Activated CD4-positive, alpha-beta T cell treated with anti-CD3 and anti-CD28 coated beads for 36 hours (primary cell): ENCODE results near the gene DISP3. TPM values are rescaled to one million over a fixed set of nuclear protein-coding genes. Genes with fewer than 3 reads are reported as not detected.

Experiments
- ATAC-seq: fragments of 200-7000 bp; cut with Tn5 transposase; one replicate; pipeline ENCODE4 v1.10.0; 2021; ENCODE audit warnings: mild to moderate bottlenecking, moderate library complexity
- CTCF ChIA-PET: fragments of 350-600 bp; sonication (Branson Sonifier 250); formaldehyde crosslinking; loops from one replicate; lab custom pipeline; 2021; ENCODE audit warnings: antibody characterized with exemption; lab: Charles Lee
- POLR2A ChIA-PET: fragments of 350-600 bp; sonication (Branson Sonifier 250); formaldehyde crosslinking; loops from one replicate; lab custom pipeline; 2021; ENCODE audit warnings: antibody characterized with exemption, inconsistent platforms; lab: Charles Lee
- DNase-seq: peaks from one replicate; pipeline ENCODE4 v3.0.0-alpha.2; 2020
- H3K27ac Mint-ChIP-seq: one replicate; pipeline ENCODE4 v1.8.0; 2021; ENCODE audit warnings: mixed read lengths
- H3K27me3 Mint-ChIP-seq: one replicate; pipeline ENCODE4 v1.8.0; 2021; ENCODE audit warnings: mixed read lengths
- H3K36me3 Mint-ChIP-seq: one replicate; pipeline ENCODE4 v1.8.0; 2021; ENCODE audit warnings: low read depth, mixed read lengths
- H3K4me1 Mint-ChIP-seq: one replicate; pipeline ENCODE4 v1.8.0; 2021; ENCODE audit warnings: mixed read lengths
- H3K4me3 Mint-ChIP-seq: one replicate; pipeline ENCODE4 v1.8.0; 2021; ENCODE audit warnings: mild to moderate bottlenecking, moderate library complexity, mixed read lengths
- H3K9me3 Mint-ChIP-seq: one replicate; pipeline ENCODE4 v1.8.0; 2021; ENCODE audit warnings: low read depth, mixed read lengths
- intact Hi-C, 2 experiments: fragments of 100-400 bp; cut with DNase I in 1 of 2; cut with micrococcal nuclease in 1 of 2; formaldehyde crosslinking; loops; one replicate each; pipeline versions ENCODE4 v1.14.2 to v1.15.1; 2022 to 2024; cut with DNase I, micrococcal nuclease
- total RNA-seq, 2 experiments: library from RNA; stranded (reverse); gene quantifications; one replicate each; pipeline ENCODE4 v1.2.3, GENCODE V29; 2021

Gene DISP3
- total RNA-seq, 2 experiments from 2014 or later: 0.55 to 0.58 TPM

DNA sequence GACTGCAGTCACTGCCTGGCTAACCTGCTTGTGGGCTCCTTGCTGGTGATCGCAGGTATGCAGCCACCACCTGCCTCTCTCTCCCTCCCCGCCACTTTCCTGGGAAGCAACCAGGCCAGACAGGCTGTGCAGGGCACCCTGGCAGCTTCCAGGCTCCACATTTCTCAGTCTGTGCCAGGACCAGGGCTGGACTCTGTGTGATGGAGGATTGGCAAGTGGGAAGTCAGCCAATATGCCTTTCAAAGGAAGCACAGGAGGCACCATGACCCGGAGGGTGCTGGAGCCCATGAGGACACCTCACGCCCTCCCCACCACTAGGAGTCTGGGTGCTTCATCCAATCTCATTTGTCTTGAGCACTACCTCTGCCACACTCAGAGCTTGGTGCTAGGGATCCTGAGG, 15.8 kb upstream of the DISP3 start:
- H3K36me3 Mint-ChIP-seq: no peaks in the 10 kb centered on the region
- no peaks in the 10 kb centered on the region for H3K27me3 Mint-ChIP-seq
- DNase-seq (no peak), ATAC-seq (no peak)
- no peak overlapping the region for H3K4me3 Mint-ChIP-seq
- no peaks in the 10 kb centered on the region for H3K9me3 Mint-ChIP-seq
- ChIA-PET POLR2A (no interaction called here), CTCF (no interaction called here)
- H3K27ac Mint-ChIP-seq: no peak overlapping the region
- intact Hi-C loops: no loop called here
- no peaks in the 10 kb centered on the region for H3K4me1 Mint-ChIP-seq

DNA sequence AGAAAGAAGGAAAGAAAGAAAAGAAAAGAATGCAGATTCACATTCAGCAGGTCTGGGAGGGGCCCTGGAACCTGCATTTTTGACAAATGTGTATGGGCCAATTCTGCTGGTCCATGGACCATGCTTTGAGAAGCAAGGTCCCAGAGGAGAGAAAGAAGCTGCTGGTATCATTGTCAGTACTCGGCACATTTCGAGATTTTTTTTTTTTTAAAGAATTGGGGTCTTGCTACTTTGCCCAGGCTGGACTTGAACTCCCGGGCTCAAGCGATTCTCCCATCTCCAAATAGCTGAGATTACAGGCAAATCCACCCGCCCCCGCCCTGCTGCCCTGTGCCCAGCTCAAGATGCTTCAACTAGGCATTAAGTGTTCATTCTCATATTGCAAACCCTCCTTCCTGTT, 13.6 kb upstream of the DISP3 start:
- ChIA-PET CTCF (no interaction called here), POLR2A (no interaction called here)
- H3K4me1 Mint-ChIP-seq: no peaks in the 10 kb centered on the region
- no peaks in the 10 kb centered on the region for H3K36me3 Mint-ChIP-seq
- ATAC-seq (no peak), DNase-seq (no peak)
- no peak overlapping the region for H3K27ac Mint-ChIP-seq
- intact Hi-C loops: no loop called here
- H3K9me3 Mint-ChIP-seq: no peaks in the 10 kb centered on the region
- H3K4me3 Mint-ChIP-seq: no peak overlapping the region
- peaks cover 2% of the 10 kb centered on the region for H3K27me3 Mint-ChIP-seq

- ChIA-PET POLR2A (no interaction called here), CTCF (interaction anchor here (0.8 to 1.5 kb wide), 2 partner anchors 11 to 253 kb away, joined by 3 read pairs; no protein-coding TSS in a partner anchor)
- Mint-ChIP-seq H3K27ac (no peak overlapping the region), H3K27me3 (peaks cover 2% of the 10 kb centered on the region), H3K9me3 (no peaks in the 10 kb centered on the region), H3K4me3 (no peak overlapping the region), H3K4me1 (no peaks in the 10 kb centered on the region), H3K36me3 (no peaks in the 10 kb centered on the region)
- ATAC-seq: no peak
- DNase-seq: no peak
- intact Hi-C loops: no loop called here
These were observed 12.5 kb upstream of the DISP3 start for GRCh38 chr1:11466416-11466815.

- no peak overlapping the region for H3K27ac Mint-ChIP-seq
- CTCF ChIA-PET: interaction anchor here (0.7 kb wide), 1 partner anchor 168 kb away, joined by 3 read pairs; no protein-coding TSS in a partner anchor
- no peaks in the 10 kb centered on the region for H3K9me3 Mint-ChIP-seq
- intact Hi-C loops: no loop called here
- H3K4me3 Mint-ChIP-seq: no peak overlapping the region
- no peaks in the 10 kb centered on the region for H3K36me3 Mint-ChIP-seq
- no peak for ATAC-seq
- peaks cover 5% of the 10 kb centered on the region for H3K27me3 Mint-ChIP-seq
- no peak for DNase-seq
- no peaks in the 10 kb centered on the region for H3K4me1 Mint-ChIP-seq
- POLR2A ChIA-PET: interaction anchor here (0.6 kb wide), 1 partner anchor 10 kb away, joined by 3 read pairs; no protein-coding TSS in a partner anchor
These were observed 10.1 kb upstream of the DISP3 start for GRCh38 chr1:11468878-11469277.

GRCh38 chr1:11470912-11471311, 8.0 kb upstream of the DISP3 start:
- Mint-ChIP-seq H3K9me3 (no peaks in the 10 kb centered on the region), H3K27me3 (peaks cover 6% of the 10 kb centered on the region), H3K4me3 (no peak overlapping the region), H3K36me3 (no peaks in the 10 kb centered on the region), H3K4me1 (no peaks in the 10 kb centered on the region), H3K27ac (no peak overlapping the region)
- no peak for DNase-seq
- POLR2A ChIA-PET: no interaction called here
- CTCF ChIA-PET: interaction anchor here (0.9 kb wide), 1 partner anchor 8 kb away, joined by 3 read pairs; the partner anchor contains the start of gene DISP3
- ATAC-seq: no peak
- intact Hi-C loops: no loop called here

DNA sequence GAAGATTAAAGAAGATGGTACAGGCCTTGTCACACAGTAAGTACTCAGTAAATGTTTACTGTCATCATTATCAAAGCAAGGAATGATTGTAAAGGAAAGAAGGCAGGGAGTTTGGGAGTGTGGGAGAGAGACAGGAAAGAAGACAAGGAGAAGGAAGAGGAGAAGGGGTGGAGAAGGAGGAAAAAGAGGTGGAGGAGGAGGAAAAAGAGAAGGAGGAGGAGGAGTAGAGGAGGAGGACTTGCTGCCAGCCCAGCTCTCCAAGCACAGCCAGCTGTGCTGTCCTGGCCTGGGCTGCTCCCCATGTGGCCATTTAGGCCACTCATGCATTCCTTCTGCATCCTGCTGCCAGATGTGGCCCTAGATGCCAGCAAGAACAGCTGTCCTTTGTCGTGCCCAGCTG, 7.5 kb upstream of the DISP3 start:
- no peaks in the 10 kb centered on the region for H3K4me1 Mint-ChIP-seq

GRCh38 chr1:11472284-11472683, 6.7 kb upstream of the DISP3 start:
- ChIA-PET POLR2A (no interaction called here), CTCF (no interaction called here)
- intact Hi-C loops: no loop called here
- no peaks in the 10 kb centered on the region for H3K9me3 Mint-ChIP-seq
- peaks cover 8% of the 10 kb centered on the region for H3K27me3 Mint-ChIP-seq
- H3K4me3 Mint-ChIP-seq: no peak overlapping the region
- no peak for DNase-seq
- no peak for ATAC-seq
- no peaks in the 10 kb centered on the region for H3K36me3 Mint-ChIP-seq
- H3K4me1 Mint-ChIP-seq: no peaks in the 10 kb centered on the region
- H3K27ac Mint-ChIP-seq: no peak overlapping the region

More for the DNA sequence above, 7.5 kb upstream of the DISP3 start:
- no peak overlapping the region for H3K27ac Mint-ChIP-seq
- intact Hi-C loops: no loop called here
- DNase-seq: no peak
- no peak for ATAC-seq
- ChIA-PET CTCF (no interaction called here), POLR2A (no interaction called here)
- peaks cover 8% of the 10 kb centered on the region for H3K27me3 Mint-ChIP-seq
- no peaks in the 10 kb centered on the region for H3K36me3 Mint-ChIP-seq
- no peak overlapping the region for H3K4me3 Mint-ChIP-seq
- H3K9me3 Mint-ChIP-seq: no peaks in the 10 kb centered on the region

GRCh38 chr1:11472741-11473140, 6.2 kb upstream of the DISP3 start:
- H3K27ac Mint-ChIP-seq: no peak overlapping the region
- intact Hi-C loops: no loop called here
- CTCF ChIA-PET: no interaction called here
- no peaks in the 10 kb centered on the region for H3K36me3 Mint-ChIP-seq
- DNase-seq (no peak), ATAC-seq (no peak)
- POLR2A ChIA-PET: no interaction called here
- peaks cover 12% of the 10 kb centered on the region for H3K27me3 Mint-ChIP-seq
- no peak overlapping the region for H3K4me3 Mint-ChIP-seq
- no peaks in the 10 kb centered on the region for H3K4me1 Mint-ChIP-seq
- H3K9me3 Mint-ChIP-seq: no peaks in the 10 kb centered on the region

- Mint-ChIP-seq H3K36me3 (no peaks in the 10 kb centered on the region), H3K27ac (no peak overlapping the region), H3K4me3 (no peak overlapping the region), H3K4me1 (no peaks in the 10 kb centered on the region), H3K27me3 (peaks cover 17% of the 10 kb centered on the region), H3K9me3 (no peaks in the 10 kb centered on the region)
- DNase-seq (peak; percentile 52), ATAC-seq (no peak)
- ChIA-PET POLR2A (no interaction called here), CTCF (interaction anchor here (0.6 kb wide), 1 partner anchor 172 kb away, joined by 5 read pairs; no protein-coding TSS in a partner anchor)
- intact Hi-C loops: no loop called here
These were observed 5.4 kb upstream of the DISP3 start for GRCh38 chr1:11473491-11474034.

DNA sequence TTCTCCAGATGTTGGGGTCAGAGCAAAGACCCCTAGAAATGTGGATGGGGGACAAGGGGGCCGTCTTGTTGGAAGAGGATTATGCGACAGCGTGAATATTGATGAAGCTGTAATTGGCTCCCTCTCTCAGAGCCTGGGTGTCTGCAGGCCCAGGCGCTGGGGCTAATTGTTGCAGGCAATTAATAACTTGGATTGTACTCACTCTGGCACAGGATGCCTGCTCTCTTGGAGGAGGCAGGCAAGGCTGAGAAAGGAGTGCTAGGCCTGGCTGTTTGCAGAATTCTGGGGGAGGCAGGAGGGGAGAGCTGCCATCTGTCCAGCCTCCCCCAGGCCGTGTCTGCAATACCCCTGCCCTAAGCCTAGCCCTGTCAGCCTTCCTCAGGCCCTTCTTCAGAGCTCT, 4.1 kb upstream of the DISP3 start:
- DNase-seq: no peak
- Mint-ChIP-seq H3K27me3 (peaks cover 17% of the 10 kb centered on the region), H3K27ac (no peak overlapping the region), H3K4me1 (no peaks in the 10 kb centered on the region), H3K36me3 (no peaks in the 10 kb centered on the region), H3K4me3 (no peak overlapping the region), H3K9me3 (no peaks in the 10 kb centered on the region)
- CTCF ChIA-PET: no interaction called here
- no peak for ATAC-seq
- POLR2A ChIA-PET: no interaction called here
- intact Hi-C loops: no loop called here

DNA sequence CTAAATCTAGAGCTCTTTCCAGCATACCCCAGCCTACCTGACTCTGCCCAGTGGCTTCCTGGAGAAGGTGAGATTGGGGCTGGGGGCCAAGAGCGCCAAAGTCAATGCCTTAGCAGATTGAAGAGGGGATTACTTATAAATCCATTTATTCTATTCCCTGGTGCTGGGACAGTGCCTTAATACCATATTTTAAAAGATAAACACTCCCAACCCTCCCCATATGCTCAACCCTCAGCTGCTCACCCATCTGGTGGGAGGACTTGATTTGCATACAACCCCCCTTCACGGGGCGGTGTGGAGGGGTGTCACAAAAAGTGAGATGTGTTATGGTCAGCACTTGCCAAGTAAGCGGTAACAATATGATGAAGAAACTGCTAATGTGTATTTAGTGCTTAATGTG, 3.2 kb upstream of the DISP3 start:
- DNase-seq: no peak
- H3K9me3 Mint-ChIP-seq: no peaks in the 10 kb centered on the region
- peaks cover 25% of the 10 kb centered on the region for H3K27me3 Mint-ChIP-seq
- H3K36me3 Mint-ChIP-seq: no peaks in the 10 kb centered on the region
- no peak overlapping the region for H3K4me3 Mint-ChIP-seq
- H3K27ac Mint-ChIP-seq: no peak overlapping the region
- intact Hi-C loops: no loop called here
- peaks cover 5% of the 10 kb centered on the region for H3K4me1 Mint-ChIP-seq
- ATAC-seq: no peak
- ChIA-PET CTCF (interaction anchor here (0.6 to 1.0 kb wide), 2 partner anchors 138 to 166 kb away, joined by 3 to 4 read pairs; no protein-coding TSS in a partner anchor), POLR2A (no interaction called here)

DNA sequence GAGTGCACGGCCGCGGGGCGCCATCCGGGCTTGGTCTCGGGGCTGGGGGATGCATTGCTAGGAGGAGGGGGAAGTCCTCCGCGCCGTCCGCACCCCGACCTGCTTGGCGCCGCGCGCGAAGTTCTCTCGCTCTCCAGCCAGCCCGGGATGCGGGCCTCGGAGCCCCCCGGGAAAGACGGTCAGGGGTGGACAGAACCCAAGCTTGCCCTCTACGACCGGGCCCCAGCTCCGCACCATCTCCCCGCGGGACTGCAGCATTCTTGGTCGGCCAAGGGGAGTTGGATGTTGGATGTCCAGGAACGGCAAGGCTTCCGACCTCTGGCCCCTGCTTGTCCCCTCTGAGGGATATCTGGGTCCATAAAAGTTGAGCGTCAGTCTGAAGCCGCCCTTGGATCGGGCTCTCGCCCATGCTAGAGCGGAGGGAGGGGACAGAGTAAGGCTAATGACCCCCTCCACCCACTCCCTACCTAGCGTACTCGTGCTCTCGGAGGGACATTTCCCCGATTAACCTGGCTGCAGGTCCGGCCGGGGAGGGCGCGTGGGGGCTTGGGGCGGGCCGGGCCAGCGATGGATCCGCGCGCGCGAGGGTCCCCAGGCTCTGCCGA, 522 bp downstream of the DISP3 start:
- ATAC-seq: no peak
- Mint-ChIP-seq H3K27me3 (peaks cover 32% of the 10 kb centered on the region), H3K27ac (no peak overlapping the region), H3K36me3 (no peaks in the 10 kb centered on the region), H3K4me1 (peaks cover 5% of the 10 kb centered on the region), H3K9me3 (no peaks in the 10 kb centered on the region), H3K4me3 (peak overlapping the region; percentile 53)
- no peak for DNase-seq
- intact Hi-C loops: loop anchor here (1.0 to 2.0 kb wide), 4 partner anchors 163 to 327 kb away; partner anchors contain the start of genes AGTRAP (in 1 of the 2) and CLCN6 (in 1 of the 2)
- ChIA-PET CTCF (interaction anchor here (0.6 to 1.0 kb wide), 6 partner anchors 9 to 942 kb away, joined by 3 read pairs; no protein-coding TSS in a partner anchor), POLR2A (no interaction called here)
